HepG2 (cell line): ENCODE results near the gene SRD5A3. TPM values are rescaled to one million over a fixed set of nuclear protein-coding genes. Genes with fewer than 3 reads are reported as not detected.

ENCODE experiments used
- ARHGAP35 ChIP-seq: sonication (generic); formaldehyde crosslinking; IDR thresholded peaks from 2 replicates; pipeline ENCODE4 v1.9.0; 2022; ENCODE audit warnings: mild to moderate bottlenecking, inconsistent platforms, moderate library complexity, missing genetic modification reagents, borderline replicate concordance
- ARID5B ChIP-seq: IDR thresholded peaks from 2 replicates; pipeline ENCODE4 v1.4.0; 2020; ENCODE audit warnings: mild to moderate bottlenecking, missing genetic modification reagents
- ATF1 ChIP-seq: IDR thresholded peaks from 2 replicates; pipeline ENCODE4 v1.6.1; 2016; ENCODE audit warnings: mild to moderate bottlenecking, control low read depth
- ATF4 ChIP-seq, 2 experiments: fragments of 450-650 bp in 1 of 2; sonication (generic) in 1 of 2; formaldehyde crosslinking; IDR thresholded peaks; 2 replicates each; pipeline versions ENCODE4 v1.5.0 to v1.8.0; 2020 to 2022; ENCODE audit warnings: mild to moderate bottlenecking in 1 of 2, missing genetic modification reagents in 1 of 2
- FOXK2 ChIP-seq: fragments of 450-650 bp; IDR thresholded peaks from 2 replicates; pipeline ENCODE4 v1.6.1; 2016
- FOXP1 ChIP-seq, 2 experiments: fragments of 450-650 bp in 1 of 2; IDR thresholded peaks; 2 replicates each; pipeline ENCODE4 v1.6.1; 2017 to 2018; ENCODE audit warnings: antibody characterized with exemption in 1 of 2
- GLI4 ChIP-seq: sonication (generic); formaldehyde crosslinking; IDR thresholded peaks from 2 replicates; pipeline ENCODE4 v1.5.1; 2020; ENCODE audit warnings: missing genetic modification reagents, mild to moderate bottlenecking, moderate library complexity, borderline replicate concordance
- MAFF ChIP-seq: IDR thresholded peaks from 2 replicates; pipeline ENCODE4 v1.6.1; 2011; ENCODE audit warnings: low read depth, low read length, improper control_type of control experiment
- MED1 ChIP-seq: sonication (generic); formaldehyde crosslinking; IDR thresholded peaks from 2 replicates; pipeline ENCODE4 v1.4.0; 2020; ENCODE audit warnings: missing genetic modification reagents
- MXI1 ChIP-seq: IDR thresholded peaks from 3 replicates; pipeline ENCODE4 v1.6.1; 2012; ENCODE audit warnings: low read depth, low read length, inconsistent platforms, borderline replicate concordance
- NCOA2 ChIP-seq: sonication (generic); formaldehyde crosslinking; IDR thresholded peaks from 2 replicates; pipeline ENCODE4 v1.8.0; 2022; ENCODE audit warnings: inconsistent platforms
- NFIC ChIP-seq: IDR thresholded peaks from 2 replicates; pipeline ENCODE4 v1.6.1; 2012; ENCODE audit warnings: mild to moderate bottlenecking, low read length, inconsistent platforms
- RFXANK ChIP-seq: IDR thresholded peaks from 2 replicates; pipeline ENCODE4 v1.6.1; 2016
- TBP ChIP-seq: sonication (generic); formaldehyde crosslinking; IDR thresholded peaks from 2 replicates; pipeline ENCODE4 v1.5.0; 2020; ENCODE audit warnings: missing genetic modification reagents
- ZFP36 ChIP-seq: fragments of 150-350 bp; IDR thresholded peaks from 2 replicates; pipeline ENCODE4 v1.6.1; 2018; ENCODE audit warnings: borderline replicate concordance, low read length, low read depth; ENCODE audit not compliant: partially characterized antibody
- ZFP62 ChIP-seq: sonication (generic); formaldehyde crosslinking; IDR thresholded peaks from 2 replicates; pipeline ENCODE4 v1.4.0; 2020; ENCODE audit warnings: missing genetic modification reagents
- ZFY ChIP-seq: sonication (generic); formaldehyde crosslinking; IDR thresholded peaks from 2 replicates; pipeline ENCODE4 v1.4.0; 2020; ENCODE audit warnings: missing genetic modification reagents
- ZKSCAN8 ChIP-seq: IDR thresholded peaks from 2 replicates; pipeline ENCODE4 v1.6.1; 2016; ENCODE audit warnings: borderline replicate concordance, missing genetic modification reagents, missing compliant biosample characterization
- ZNF263 ChIP-seq: sonication (generic); formaldehyde crosslinking; IDR thresholded peaks from 2 replicates; pipeline ENCODE4 v1.4.0; 2020; ENCODE audit warnings: missing genetic modification reagents
- ZNF317 ChIP-seq: sonication (generic); formaldehyde crosslinking; IDR thresholded peaks from 2 replicates; pipeline ENCODE4 v1.5.0; 2020; ENCODE audit warnings: mild to moderate bottlenecking, missing genetic modification reagents
- ZNF329 ChIP-seq: sonication (generic); formaldehyde crosslinking; IDR thresholded peaks from 2 replicates; pipeline ENCODE4 v1.9.0; 2021; ENCODE audit warnings: low read depth, mild to moderate bottlenecking, missing genetic modification reagents
- ZNF629 ChIP-seq: sonication (generic); formaldehyde crosslinking; conservative IDR thresholded peaks from 2 replicates; pipeline ENCODE4 v1.5.0; 2020; ENCODE audit warnings: missing genetic modification reagents
- ZSCAN5A ChIP-seq: sonication (generic); formaldehyde crosslinking; IDR thresholded peaks from 2 replicates; pipeline ENCODE4 v1.8.0; 2022; ENCODE audit warnings: mild to moderate bottlenecking, missing genetic modification reagents, borderline replicate concordance
- polyA plus RNA-seq, 8 experiments: library from polyadenylated mRNA; depleted of rRNA in 3 of 8; stranded (reverse) in 7 of 8; unstranded in 1 of 8; fragments of >200 nt; fragmentation: Illumina TruSeq in 4 of 8; extraction: Trizol in 4 of 8; gene quantifications; 2 replicates each; pipeline versions ENCODE4 v1.2.1 to v1.2.3, GENCODE V29; 2011 to 2016; ENCODE audit warnings: low read depth in 4 of 8, missing spikeins in 1 of 8, mixed read lengths in 1 of 8; ENCODE audit not compliant: insufficient read depth in 1 of 8
- total RNA-seq, 5 experiments: library from RNA; depleted of rRNA; stranded (reverse); fragments of >200 nt; fragmentation: Illumina TruSeq; extraction: Trizol; gene quantifications; 2 replicates each; pipeline ENCODE4 v1.2.3, GENCODE V29; 2016; ENCODE audit warnings: low read depth in 1 of 5

Gene SRD5A3
- total and polyA plus RNA-seq, 2 of the 13 experiments (the other 11 are each of a cell fraction or from before 2014, with no cell fraction given): 12.4 to 18.4 TPM

- TF ChIP-seq ZSCAN5A (CRISPR knock-in tag) (peak; percentile 45; the same call in 1 of the 2 replicates), ARHGAP35 (CRISPR knock-in tag) (no peak; the same call in 1 of the 2 replicates), ZKSCAN8 (CRISPR knock-in tag) (no peak; the same call in 1 of the 2 replicates), ZFY (CRISPR knock-in tag) (peak; percentile 93), ZNF629 (CRISPR knock-in tag) (peak; percentile 52; the same call in 1 of the 2 replicates), ARID5B (peak; percentile 50), RFXANK (CRISPR knock-in tag) (no peak), FOXP1 (IDR thresholded peaks at IDR 0.05) (no peak), FOXP1 (CRISPR knock-in tag; IDR thresholded peaks at IDR 0.05) (no peak), TBP (CRISPR knock-in tag) (no peak), ZNF317 (CRISPR knock-in tag) (no peak), ATF4 (CRISPR knock-in tag; IDR thresholded peaks at IDR 0.05) (no peak; a peak in 1 of 4 replicates), ZFP36 (no peak), ATF1 (CRISPR knock-in tag) (no peak), GLI4 (CRISPR knock-in tag) (no peak), FOXK2 (no peak), MXI1 (no peak; the same call in 2 of the 3 replicates), ZNF329 (CRISPR knock-in tag) (0 out of 2 replicates have a peak, but pooled peaks have one; percentile 29), MED1 (CRISPR knock-in tag) (peak; percentile 45; the same call in 1 of the 2 replicates), ZFP62 (CRISPR knock-in tag) (no peak), NFIC (no peak), NCOA2 (CRISPR knock-in tag) (peak; percentile 22; the same call in 1 of the 2 replicates), ZNF263 (CRISPR knock-in tag) (no peak; the same call in 1 of the 2 replicates), MAFF (no peak)
Observed at GRCh38 chr4:55345980-55346850, at the start of gene SRD5A3 (continued).
